ENCODE data around the gene GSG1.

The GSG1 gene

DNA sequence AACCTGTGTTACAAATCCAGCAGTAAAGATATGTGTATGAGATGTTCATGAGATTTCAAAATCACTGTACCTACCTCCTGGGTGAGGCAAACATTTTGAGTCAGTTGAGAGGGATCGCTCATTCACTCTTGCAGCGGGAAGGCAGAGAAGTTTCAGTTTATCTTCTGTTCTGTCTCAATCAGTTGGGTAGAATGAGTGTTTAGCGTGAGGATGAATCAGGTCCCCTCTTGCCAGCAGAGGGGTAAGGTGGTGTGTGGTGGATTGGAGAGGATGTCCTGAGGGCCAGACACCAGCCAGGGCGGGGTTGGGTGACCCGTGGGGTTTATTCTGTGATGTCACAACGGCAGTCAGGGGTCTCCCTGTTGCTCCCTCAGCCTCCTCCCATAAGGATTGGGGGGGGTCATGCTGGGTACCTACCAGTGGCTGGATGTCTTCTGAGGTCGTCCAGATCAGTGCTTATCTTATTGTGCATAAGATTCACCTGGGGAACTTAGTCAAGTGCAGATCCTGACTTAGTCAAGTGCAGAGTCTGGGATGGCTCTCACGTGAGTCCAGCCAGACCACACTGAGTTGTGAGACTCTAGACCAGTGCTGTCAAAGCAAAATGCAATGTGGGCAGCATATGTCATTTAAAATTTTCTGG, at the start of gene GSG1:
Gene GSG1, minus strand, starts transcription at position 277 of the 643 bp plus-strand sequence. Its CDS starts 155 bp downstream, at position 122.
- no peak for DNase-seq (ENCODE audit: low read depth in 1 of 2, low spot score in 1 of 2)

DNA sequence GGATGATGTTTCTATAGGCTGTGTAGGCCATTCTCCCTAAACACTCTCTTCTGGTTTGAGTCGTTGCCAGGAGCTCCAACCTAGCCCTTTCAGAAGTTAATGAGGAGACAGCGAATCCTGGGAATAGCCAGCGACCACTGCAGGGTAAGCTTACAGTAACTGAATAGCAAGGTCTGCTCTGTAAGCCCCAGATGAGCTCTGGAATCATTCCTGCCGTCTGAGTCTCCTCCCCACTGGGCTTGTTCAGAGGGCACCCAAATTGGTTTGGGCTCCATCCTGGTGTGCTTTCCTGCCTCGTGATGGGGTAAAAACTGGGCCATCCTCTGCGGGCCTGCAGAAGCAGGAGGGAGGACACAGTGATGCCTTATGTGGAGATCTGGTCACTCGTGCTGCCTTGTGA, 49.7 kb upstream of the GSG1 start:
- no peak for DNase-seq (ENCODE audit: low read depth in 1 of 2, low spot score in 1 of 2)

DNA sequence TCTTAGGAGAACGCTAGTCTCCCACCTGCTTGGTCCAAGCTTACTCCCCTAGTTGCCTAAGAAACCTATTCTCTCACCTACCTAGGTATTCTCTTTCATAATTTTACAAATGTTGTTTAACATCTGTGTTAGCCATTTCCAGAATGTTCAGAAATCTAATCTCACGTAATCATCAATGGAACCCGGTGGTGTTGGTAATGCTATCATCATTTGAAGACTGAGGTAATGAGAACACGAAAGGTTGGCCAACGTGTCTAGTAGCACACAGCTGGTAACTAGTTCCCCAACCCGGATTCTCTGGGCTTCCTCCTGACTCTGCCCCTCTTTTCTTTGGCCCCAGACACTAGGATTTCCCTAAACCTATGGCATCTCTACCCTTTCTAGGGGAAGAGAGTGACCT, 49.3 kb upstream of the GSG1 start:
- DNase-seq (ENCODE audit: low read depth in 1 of 2, low spot score in 1 of 2), result no peak

DNA sequence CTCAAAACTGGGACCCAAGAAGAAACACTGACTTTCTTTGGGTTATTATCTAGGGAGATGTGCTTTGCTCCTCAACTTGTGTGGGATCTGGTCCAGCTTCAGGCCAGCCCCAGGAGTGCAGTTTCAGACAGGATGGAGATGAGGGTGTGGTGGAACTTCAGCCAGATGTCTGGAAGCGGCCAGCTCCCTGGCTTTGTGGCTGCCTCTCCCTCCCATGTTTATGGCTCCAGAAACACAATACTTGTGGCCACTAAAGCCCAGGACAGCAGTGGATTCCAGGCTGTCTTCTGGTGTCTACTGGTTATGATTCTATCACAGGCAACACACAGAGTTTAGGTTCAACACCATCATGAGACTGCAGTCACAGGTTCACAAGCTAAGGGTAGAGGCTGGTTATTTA, 48.8 kb upstream of the GSG1 start:
- DNase-seq (ENCODE audit: low read depth in 1 of 2, low spot score in 1 of 2), result no peak

DNA sequence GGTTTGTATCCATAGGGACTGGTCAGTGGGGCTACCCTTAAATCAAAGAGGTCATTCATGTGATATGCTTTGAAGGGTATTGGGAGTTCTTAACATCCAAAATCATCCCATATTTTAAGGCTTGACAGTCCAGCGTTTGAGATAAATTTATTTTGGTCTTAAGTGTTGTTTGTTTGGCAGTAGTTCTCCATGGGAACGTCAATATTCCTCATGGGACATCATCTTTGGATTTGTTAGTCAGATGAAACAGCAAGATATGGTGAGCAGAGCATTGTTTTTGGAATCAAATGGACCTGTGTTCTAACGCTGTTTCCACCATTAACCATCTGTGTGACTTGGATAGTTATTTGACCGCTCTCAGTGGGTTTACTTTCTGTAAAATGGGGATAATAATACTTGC, 45.9 kb upstream of the GSG1 start:
- no peak for DNase-seq (ENCODE audit: low read depth in 1 of 2, low spot score in 1 of 2)

DNA sequence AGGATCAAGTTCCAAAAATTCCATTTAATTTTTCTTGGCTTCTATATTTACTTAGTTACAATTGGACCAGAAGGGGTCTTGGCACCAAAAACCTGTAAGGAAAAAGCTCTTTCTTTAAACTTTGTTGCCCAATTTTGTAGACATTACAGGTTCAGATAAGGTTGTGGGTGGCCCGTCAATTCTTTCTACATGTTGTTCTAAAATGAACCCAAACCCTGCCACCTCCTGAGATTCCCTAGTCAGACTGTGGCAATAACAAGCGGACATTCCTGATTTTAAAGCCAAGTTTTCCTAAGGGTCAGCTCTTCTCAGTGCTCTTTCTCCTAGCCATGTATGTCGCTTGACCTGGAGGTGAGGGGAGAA, 45.0 kb upstream of the GSG1 start:
- no peak for DNase-seq (ENCODE audit: low read depth in 1 of 2, low spot score in 1 of 2)

DNA sequence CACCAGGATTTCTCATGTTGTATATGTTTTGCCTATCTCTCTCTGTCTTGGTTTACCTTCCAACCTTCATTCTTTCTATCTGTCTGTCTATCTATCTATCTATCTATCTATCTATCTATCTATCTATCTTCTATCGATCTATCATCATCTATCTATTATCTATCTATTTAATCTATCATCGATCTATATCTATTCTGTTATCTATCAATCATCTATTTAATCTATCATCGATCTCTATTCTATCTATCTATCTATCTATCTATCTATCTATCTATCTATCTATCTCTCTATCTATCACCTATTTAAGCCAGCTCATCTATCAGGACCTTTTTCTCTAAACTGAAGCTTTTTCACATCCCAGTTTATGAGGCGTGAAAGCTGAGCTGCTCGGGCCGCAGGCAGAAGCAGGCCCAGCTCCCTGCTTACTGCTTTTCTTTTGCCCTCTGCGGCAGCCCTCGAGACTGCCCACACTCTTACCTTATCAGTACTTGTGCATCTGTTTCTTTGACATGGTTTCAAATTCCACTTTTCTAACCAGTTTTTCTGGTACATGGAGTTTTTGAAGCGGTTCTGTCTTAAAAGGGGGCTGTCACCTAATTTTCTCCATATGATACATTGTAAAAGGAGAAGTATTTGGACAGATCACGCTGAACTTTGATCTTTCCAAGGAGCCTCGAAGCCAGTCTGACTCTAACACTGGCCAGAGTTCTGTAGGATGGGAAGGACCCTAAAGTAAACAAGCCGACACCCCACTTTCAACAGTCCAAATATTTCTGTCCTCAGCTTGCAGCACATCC, 44.4 kb upstream of the GSG1 start:
- no peak for DNase-seq (ENCODE audit: low read depth in 1 of 2, low spot score in 1 of 2)

DNA sequence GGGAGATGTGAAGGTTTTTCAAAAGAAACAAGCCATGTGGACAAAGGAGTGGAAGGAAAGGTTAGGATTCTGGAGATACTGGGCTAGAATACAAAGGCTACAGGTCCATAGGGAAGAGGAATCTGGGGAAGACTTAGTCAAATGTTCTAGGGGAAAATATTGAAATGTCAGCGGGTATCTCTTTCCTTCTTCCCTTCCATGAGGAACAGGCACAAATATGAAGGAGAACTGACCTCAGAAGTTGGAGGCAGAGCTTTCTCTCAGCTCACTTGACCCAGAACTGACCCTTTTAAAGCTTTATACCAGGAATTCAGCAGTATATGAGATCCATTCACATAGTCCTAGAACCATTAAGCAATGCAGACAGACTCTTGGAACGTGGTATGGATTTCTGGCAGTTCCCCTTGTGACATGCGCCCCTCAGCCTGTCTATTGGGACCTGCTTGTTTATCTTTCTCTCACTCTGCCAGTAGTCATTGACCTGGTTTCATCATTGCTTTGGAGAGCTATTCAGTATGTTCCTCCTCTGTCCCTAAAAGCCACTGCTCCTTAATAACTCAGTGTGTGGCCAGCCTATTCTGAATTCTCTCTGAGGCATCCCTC, 43.0 kb upstream of the GSG1 start:
- no peak for DNase-seq (ENCODE audit: low read depth in 1 of 2, low spot score in 1 of 2)

DNA sequence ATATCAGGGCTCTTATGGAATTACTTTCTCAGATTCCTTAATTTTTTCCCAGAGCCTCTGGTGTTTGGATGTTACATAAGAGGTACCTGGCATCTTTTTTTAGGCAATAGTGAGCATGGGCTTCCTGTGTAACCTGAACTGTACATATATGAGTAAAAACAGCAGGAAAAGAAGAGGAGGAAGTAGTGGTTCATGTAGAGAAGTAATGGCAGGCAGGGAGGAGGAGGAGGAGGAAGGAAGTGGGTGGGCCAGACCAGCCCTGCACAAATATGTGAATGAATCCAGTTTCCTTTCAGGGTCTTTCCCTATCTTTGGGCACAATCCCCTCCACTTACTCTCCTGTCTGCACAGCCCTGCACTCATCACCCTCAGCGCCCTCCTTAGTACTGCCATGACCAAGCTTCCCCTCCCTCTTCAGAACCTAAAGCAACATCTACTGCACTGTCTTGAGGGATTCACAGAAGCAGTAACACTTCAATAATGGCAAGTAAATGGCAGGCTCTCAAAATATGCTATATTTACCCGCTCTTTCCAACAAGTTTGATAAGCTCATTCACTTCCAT, 40.9 kb upstream of the GSG1 start:
- DNase-seq (ENCODE audit: low read depth in 1 of 2, low spot score in 1 of 2), result no peak

DNA sequence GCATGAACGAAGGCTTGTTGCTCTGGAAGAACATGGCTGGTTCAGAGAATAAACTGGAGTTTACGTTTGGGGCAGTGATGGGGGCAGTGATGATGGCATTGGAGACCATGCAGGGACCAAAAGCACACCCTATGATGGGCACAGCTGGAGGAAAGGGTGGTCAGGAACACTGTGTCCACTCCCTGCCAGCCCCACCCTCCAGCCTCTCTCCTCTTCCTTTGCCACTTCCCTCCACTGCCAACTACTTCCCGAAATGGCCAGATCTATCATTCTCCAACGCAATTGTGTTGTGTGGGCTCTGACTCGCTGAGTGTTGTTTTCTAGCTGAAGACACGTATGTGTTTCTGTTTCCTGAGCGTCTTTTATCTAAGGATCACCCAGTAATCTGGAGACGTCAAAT, 39.3 kb upstream of the GSG1 start:
- DNase-seq (ENCODE audit: low read depth in 1 of 2, low spot score in 1 of 2), result no peak

DNA sequence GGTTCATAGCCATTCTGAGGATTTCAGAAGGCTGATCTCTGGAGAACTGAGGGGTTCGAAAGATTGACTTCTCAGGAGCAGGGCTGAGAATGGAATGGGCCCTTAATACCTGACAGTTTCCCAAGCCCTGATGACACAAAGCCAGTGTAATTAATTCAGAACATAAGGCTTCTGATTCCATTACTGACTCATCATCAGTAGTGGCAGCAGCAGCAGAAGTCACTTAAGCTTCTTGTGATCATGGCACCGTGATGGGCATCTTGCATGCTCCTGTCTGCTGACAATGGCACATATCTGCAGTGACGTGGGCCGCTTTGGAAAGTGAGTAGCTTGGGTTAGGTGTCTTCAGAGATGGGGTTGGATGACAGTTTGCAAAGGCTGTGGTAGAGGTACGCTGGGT, 38.2 kb upstream of the GSG1 start:
- no peak for DNase-seq (ENCODE audit: low read depth in 1 of 2, low spot score in 1 of 2)

DNA sequence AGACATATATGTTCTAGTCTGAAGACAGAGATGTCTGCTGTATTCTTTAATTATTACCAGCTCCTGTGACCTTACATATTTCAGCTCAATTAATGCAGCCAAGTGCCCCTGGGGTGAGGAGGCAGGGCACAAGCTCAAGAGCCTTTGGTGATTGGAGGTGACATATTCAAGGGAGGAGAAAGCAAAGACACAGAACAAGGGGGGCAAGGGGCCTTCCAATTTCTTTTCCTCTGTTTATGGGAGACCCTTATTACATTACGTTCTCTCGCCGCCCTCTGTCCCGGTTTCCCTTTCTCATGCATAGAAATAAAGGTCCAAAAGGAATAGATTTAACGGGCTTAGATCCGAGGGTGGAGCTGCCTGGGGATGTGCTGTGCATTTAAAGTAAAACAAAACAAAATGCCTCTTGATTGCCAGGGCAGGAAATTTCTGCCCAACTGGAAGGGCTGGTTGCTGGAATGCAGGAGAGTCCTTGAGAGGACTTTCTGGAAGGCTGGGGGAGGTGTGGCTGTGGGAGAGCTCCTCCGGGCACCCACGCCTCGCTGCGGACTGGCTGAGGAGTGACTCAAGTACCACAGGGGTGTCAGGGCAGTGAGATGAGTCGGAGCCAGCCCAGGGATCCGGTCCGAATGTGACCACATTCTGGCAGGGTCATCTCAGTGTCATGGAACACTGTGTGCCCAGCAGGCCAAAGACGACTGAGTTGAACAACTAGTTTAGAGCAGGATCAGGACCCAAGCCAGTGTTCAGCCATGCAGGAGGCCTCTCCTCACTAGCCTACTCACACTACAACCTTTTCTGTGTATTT, 32.1 kb upstream of the GSG1 start:
- DNase-seq (ENCODE audit: low read depth in 1 of 2, low spot score in 1 of 2), result no peak

DNA sequence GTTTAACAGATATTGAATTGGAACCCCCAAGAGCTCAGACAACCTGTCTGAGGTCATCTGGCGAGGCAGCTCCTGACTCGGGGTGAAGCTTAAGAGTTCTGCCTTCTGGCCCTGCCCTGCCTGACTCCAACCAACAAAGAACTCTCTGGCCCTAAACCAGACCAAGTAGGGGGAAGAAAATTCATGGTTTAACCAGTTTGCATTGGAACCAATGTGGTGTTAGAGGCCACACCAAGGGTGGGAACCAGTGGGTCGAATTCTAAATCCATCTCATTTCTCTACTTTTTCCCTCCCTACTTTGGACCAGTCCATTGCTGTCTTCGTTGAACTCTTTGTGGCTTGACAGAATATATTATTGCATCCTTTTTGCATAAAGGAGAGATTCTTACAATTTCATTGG, 30.4 kb upstream of the GSG1 start:
- no peak for DNase-seq (ENCODE audit: low read depth in 1 of 2, low spot score in 1 of 2)

DNA sequence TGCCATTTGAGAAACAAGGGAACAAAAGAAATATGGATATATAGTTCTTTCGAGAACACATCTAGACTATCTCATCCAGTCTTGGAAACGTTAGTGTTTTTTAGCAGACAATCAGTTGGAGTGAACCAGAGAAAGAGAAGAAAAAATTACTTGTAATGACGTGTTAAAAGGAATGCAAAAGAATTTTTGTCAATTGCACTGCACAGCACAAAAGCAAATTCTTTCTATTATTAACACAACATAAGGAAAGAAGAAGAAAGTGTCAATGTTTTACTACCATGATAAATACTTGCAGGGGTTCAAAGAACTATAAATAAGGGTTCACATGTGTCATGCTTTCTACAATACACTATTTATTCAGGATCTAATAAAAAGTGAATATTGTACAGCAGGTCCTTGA, 27.5 kb upstream of the GSG1 start:
- no peak for DNase-seq (ENCODE audit: low read depth in 1 of 2, low spot score in 1 of 2)

DNA sequence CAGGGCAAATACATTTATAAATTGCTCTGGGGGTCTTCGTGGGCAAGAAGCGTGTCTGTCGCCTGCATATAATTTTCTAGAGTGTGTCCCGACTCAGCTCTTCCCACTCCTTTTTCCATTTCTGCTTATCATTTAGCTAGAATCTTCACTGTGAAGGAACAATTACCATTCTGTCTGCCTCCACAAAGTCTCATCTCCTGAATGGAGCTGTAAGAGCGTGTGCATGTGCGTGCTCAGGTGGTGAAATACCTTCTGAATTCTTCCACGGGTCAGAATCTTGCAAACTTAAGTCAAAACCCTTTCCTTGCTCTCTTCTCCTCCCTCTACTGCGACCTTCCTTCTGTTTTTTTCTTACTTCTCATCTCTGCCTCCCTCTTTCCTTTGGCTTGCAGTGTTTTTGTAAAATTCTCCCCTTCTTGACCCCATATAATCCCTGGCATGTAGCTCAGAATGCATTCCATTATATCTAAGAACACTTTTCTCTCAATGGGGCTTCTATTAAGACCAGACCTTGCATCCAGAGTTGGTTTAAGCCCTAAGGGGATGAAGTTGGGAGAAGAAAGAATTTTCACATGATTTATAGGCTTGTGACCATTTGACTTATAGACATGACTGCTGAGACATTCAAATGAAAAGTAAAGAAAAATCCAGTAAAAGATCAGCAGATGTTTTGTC, 25.0 kb upstream of the GSG1 start:
- DNase-seq (ENCODE audit: low read depth in 1 of 2, low spot score in 1 of 2), result no peak

DNA sequence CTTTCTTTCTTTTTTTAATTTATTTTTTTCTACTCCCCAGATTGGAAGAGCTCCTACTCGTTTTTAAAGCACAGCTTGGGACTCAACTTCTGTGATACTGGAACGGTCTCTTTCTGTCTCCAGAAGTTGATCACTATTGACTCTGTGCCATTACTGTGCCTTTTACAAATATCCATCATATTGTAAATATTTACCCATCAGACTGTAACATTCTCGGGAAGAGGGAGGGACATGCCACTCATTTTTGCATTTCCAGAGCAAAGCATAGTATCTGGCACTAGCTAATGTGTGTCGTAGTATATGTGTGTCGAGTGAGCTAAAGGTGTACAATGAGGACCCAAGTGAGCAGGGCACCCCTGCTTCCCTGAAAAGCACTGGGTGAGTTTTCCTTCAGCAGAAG, 24.0 kb upstream of the GSG1 start:
- no peak for DNase-seq (ENCODE audit: low read depth in 1 of 2, low spot score in 1 of 2)

DNA sequence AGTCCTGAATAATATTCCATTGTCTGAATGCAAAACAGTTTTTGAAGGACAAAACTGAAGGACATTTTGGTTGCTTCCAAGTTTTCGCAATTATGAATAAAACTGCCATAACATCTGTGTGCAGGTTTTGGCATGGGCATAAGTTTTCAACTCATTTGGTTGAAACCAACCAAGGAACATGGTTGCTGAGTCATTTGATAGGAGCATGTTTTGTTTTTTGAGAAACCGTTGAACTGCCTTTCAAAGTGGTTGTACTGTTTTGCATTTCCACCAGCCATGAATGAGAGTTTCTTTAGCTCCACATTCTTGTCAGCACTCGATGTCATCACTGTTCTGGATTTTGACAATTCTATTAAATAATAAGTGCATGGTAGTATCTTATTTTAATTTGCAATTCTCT, 23.0 kb upstream of the GSG1 start:
- no peak for DNase-seq (ENCODE audit: low read depth in 1 of 2, low spot score in 1 of 2)

DNA sequence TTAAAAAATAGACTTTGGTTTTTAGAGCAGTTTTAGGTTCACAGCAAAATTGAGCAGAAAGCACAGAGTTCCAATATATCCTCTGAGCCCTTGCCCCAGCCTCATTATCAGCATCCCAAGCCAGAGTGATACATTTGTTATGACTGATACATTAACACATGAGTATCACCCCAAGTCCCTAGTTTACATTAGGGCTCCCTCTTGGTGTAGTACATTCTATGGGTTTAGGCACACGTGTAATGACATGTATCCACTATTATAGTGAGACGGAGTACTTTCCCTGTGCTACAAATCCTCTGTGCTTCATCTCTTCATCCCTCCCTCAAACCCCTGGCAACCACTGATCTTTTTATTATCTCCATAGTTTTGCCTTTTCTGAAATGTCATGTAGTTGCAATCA, 22.5 kb upstream of the GSG1 start:
- DNase-seq (ENCODE audit: low read depth in 1 of 2, low spot score in 1 of 2), result no peak

DNA sequence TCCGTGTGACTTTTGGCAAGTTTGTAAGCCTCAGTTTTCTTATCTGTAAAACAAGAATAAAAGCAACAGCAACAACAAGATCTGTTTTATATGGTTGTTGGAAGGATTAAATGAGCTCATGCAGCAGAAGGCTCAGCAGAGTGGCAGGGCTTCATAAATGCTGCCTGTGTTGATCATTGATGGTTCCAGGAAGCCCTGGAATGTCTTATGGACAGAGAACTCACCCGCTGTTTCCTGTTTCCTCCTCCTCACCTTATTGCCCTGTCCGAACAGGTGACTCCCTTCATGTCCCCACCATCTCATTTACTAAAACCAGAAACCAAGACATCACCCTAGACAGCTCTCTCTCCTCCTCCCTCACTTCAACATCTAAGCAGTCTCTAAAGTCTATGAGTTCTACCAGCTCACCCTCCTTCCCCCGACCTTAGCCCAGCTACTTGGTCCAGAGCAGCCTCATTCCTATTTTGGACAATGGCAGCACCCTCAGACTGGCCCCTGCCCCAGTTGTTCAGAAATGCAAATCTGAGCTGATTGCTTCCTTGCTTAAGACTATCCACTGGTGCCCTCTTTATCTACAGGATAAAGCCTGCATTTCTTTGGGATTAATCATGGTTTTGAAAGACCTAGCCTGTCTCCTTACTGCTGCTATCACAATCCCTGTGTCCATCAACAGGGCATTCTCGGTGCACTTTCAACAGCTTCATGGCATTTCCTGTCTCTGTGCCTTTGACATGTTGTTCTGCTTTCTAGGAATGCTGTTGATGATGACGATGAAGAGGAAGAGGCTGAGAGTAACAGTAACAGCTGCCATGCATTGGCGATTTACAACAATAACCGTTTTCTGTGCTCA, 21.4 kb upstream of the GSG1 start:
- no peak for DNase-seq (ENCODE audit: low read depth in 1 of 2, low spot score in 1 of 2)

DNA sequence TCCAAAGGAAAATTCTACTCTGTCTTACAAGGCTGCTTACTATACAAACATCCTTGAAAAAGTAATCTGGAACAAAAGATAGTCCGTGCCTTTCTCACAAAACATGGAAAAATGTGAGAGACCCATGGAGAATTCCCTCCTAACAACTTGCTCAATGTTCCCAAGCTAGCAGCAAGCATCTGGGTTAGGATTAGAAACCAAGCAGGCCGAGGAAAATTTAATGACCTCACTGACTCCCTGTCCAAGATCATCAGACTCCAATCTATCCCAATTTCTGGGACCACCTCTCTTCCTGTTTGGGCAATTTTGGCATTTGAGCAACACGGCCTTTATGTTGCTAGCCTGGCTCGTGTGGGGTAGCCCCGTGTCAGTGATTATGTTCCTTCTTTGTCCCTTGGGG, 18.1 kb upstream of the GSG1 start:
- no peak for DNase-seq (ENCODE audit: low read depth in 1 of 2, low spot score in 1 of 2)
